Kidney epithelial cell (primary cell): ENCODE measurements around the gene RPS6KA1. TPM values are rescaled to one million over a fixed set of nuclear protein-coding genes. Genes with fewer than 3 reads are reported as not detected.

Source experiments
- DNase-seq: peaks from one replicate; pipeline ENCODE4 v3.0.0-alpha.2; 2010; ENCODE audit warnings: low read depth
- H3K27me3 ChIP-seq: 2 replicates; pipeline ENCODE4 v1.6.0; 2011; ENCODE audit warnings: low read length; ENCODE audit not compliant: control insufficient read depth, insufficient read depth
- H3K36me3 ChIP-seq: 2 replicates; pipeline ENCODE4 v1.5.1; 2011; ENCODE audit warnings: low read length; ENCODE audit not compliant: control insufficient read depth, insufficient read depth
- H3K4me3 ChIP-seq: 2 replicates; pipeline ENCODE4 v1.5.1; 2011; ENCODE audit warnings: low read depth, mild to moderate bottlenecking, control low read depth, low read length
- CTCF ChIP-seq: IDR thresholded peaks from 2 replicates; pipeline ENCODE4 v1.5.1; 2011; ENCODE audit warnings: mild to moderate bottlenecking, moderate library complexity, low read length, control low read depth, inconsistent platforms; ENCODE audit not compliant: insufficient read depth, poor library complexity, severe bottlenecking
- total RNA-seq: library from RNA; depleted of rRNA; stranded (reverse); fragments of >200 nt; gene quantifications from 2 replicates; pipeline ENCODE4 v1.2.3, GENCODE V29; 2015

Gene RPS6KA1
- total RNA-seq, 1 donor from 2014 or later: 48.1 TPM

GRCh38 chr1:26529405-26529654, 231 bp upstream of the RPS6KA1 start:
- peaks cover under 1% of the 10 kb centered on the region for H3K27me3 ChIP-seq
- no peak for DNase-seq
- peak overlapping the region; percentile 39 for H3K4me3 ChIP-seq
- no peaks in the 10 kb centered on the region for H3K36me3 ChIP-seq
- TF ChIP-seq CTCF: no peak

- no peak for TF ChIP-seq CTCF
- Histone ChIP-seq H3K27me3 (no peaks in the 10 kb centered on the region), H3K36me3 (no peaks in the 10 kb centered on the region), H3K4me3 (peak overlapping the region; percentile 82)
- DNase-seq: no peak
Observed at GRCh38 chr1:26530410-26530894, 891 bp downstream of the RPS6KA1 start.

- peak; percentile 73 for DNase-seq
- no peaks in the 10 kb centered on the region for H3K27me3 ChIP-seq
- H3K4me3 ChIP-seq: peak overlapping the region; percentile 82
- H3K36me3 ChIP-seq: no peaks in the 10 kb centered on the region
- TF ChIP-seq CTCF: peak; percentile 67
Observed at GRCh38 chr1:26530895-26531598, 1.5 kb downstream of the RPS6KA1 start.

GRCh38 chr1:26531651-26532131, 2.1 kb downstream of the RPS6KA1 start:
- no peaks in the 10 kb centered on the region for H3K36me3 ChIP-seq
- H3K4me3 ChIP-seq: peak overlapping the region; percentile 8
- no peak for DNase-seq
- no peak for TF ChIP-seq CTCF
- no peaks in the 10 kb centered on the region for H3K27me3 ChIP-seq

- Histone ChIP-seq H3K27me3 (no peaks in the 10 kb centered on the region), H3K36me3 (no peaks in the 10 kb centered on the region), H3K4me3 (no peak overlapping the region)
- no peak for TF ChIP-seq CTCF
- no peak for DNase-seq
Observed at GRCh38 chr1:26533951-26534509, 4.5 kb downstream of the RPS6KA1 start.

- TF ChIP-seq CTCF: no peak
- Histone ChIP-seq H3K36me3 (no peaks in the 10 kb centered on the region), H3K27me3 (no peaks in the 10 kb centered on the region), H3K4me3 (no peak overlapping the region)
- DNase-seq: no peak
Observed at GRCh38 chr1:26535201-26535600, 5.6 kb downstream of the RPS6KA1 start.
